NCI-H128 (cell line): ENCODE data around the gene KCNQ1.

Experiments used
- DNase-seq: peaks from one replicate; lab custom pipeline; 2025; ENCODE audit not compliant: unreplicated experiment; lab: John Stamatoyannopoulos, UW

Gene KCNQ1

DNA sequence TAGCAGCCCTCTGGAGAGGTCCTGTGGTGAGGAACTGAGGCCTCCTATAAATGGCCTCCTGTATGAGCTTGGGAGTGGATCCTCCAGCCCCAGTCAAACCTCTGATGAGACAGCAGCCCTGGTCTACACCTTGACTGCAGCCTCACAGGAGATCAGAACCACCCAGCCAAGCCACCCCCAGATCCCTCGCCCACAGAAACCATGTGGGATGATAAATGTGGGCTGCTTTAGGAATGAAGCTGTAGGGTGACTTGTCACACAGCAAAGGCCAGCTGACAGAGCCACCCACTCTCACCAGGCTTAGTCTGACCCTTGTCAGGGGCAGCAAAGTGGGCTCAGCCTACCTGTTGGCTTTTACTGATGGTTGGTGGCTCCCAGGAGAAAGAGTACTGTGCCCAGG lies 261.5 kb downstream of the KCNQ1 start:
- DNase-seq, result no peak

DNA sequence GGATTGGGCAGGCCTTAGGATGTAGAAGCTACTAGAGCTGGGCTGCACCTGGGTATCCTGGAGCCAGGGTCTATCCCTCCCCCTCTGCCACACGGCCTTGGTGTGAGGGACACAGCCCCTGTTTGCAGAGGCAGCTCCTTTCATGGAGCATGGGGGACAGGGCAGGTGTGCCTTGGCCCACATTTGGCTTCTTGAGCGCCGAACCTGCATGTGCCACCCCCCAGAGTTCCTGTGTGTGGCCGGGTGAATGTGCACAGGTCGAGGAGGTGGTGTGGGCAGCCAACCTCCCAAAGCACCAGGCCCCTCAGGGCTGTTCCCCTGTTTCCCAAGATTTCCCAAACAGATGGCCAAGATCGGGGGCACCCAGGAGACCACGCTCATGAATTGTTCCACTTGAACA lies 262.9 kb downstream of the KCNQ1 start:
- DNase-seq, result no peak

DNA sequence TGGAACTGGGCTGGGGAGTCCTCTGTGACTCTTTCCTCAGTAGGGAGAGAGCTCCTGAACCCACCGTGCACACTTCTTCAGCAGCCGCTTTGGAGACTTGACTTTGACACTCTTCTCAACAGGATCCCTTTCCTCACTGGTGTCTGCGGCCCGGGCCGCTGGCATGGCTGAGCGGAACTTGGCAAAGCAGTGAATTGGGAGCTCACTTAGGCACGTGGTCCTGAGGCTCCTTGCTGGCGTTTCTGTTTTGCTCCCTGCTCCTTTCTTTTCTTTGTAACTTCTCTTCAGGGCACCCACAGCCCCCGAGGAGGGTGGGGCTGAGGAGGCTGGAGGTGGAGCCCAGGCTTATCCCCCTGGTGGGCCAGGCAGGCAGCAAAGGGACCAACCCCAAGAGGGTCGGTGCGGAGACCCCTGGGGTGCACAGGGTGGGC lies 263.4 kb downstream of the KCNQ1 start:
- DNase-seq, result no peak

DNA sequence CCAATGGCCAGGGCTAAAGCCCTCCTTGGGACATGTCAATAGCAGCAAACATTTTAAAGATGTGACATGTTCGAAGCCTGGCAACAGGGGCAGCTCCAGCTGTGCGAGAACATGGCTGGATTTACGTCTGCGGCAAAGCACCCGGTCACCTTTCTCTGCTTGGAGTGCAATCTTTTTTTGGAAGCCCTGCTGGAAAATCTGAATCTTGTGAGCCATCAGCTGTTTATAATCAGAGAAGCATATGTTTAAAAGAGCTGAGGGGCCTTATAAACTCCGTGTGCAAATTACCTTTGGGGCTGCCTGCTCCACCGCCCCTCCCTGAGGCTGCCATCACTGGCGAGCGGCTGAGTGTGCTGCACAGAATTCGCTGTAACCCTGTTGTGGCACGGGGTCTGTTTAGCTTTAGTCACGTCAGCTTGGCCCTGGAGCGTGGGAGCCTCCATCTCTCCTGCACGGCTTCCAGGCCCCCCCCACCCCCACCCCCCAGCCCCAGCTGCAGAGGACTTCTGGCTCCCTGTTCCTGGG lies 264.0 kb downstream of the KCNQ1 start:
- no peak for DNase-seq

DNA sequence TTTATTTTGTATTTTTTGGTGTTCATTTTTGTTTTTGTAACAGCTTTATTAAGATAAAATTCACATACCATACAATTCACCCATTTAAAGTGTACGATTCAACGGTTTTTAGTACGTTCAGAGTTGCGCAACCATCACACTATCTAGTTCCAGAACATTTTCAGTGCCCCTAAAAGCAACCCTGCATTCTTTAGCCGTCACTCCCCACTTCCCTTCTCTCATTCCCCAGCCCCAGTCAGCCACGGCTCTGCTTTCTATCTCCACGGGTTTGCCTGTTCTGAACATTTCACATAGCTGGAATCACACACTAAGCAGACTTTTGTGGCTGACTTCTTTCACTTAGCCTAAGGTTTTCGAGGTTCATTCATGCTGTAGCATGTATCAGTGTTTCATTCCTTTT lies 264.6 kb downstream of the KCNQ1 start:
- no peak for DNase-seq

DNA sequence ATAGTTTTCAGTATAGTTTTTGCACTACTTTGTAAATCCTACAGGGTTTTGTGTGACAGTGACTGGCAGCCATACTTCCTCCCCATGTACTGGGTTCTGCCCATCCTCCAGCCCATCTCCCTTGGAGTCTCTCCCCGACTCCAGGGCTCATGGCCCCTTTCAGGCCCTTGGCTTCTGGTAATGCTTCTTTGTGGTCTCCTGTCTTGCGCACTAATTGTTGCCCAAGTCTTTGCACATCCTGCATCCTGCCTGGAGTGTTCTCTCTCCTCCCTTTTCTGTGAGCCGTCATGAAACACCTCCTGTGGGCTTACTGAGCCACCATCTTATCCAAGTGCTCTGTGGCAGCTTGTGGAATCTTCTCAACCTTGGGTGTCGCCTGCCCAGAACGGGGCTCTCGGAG lies 266.4 kb downstream of the KCNQ1 start:
- DNase-seq, result no peak

DNA sequence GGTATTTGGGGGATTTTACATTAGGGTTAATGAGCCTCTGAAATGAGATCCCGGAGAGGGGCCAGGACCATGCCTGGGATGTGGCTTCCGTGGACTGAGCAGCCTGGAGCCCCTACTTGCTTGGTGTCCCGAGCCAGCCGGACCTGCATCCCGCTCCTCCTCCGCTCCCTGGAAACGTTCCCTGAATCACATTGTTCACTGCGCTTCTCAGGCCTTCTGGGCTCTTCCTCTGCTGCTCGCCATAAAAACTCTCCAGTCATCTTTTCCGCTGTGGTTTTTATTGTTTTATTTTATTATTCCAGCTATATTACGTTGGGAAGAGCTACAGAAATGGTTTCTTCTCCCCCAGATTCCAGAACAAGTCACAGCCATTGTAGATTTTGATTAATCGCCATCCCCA lies 268.3 kb downstream of the KCNQ1 start:
- no peak for DNase-seq

DNA sequence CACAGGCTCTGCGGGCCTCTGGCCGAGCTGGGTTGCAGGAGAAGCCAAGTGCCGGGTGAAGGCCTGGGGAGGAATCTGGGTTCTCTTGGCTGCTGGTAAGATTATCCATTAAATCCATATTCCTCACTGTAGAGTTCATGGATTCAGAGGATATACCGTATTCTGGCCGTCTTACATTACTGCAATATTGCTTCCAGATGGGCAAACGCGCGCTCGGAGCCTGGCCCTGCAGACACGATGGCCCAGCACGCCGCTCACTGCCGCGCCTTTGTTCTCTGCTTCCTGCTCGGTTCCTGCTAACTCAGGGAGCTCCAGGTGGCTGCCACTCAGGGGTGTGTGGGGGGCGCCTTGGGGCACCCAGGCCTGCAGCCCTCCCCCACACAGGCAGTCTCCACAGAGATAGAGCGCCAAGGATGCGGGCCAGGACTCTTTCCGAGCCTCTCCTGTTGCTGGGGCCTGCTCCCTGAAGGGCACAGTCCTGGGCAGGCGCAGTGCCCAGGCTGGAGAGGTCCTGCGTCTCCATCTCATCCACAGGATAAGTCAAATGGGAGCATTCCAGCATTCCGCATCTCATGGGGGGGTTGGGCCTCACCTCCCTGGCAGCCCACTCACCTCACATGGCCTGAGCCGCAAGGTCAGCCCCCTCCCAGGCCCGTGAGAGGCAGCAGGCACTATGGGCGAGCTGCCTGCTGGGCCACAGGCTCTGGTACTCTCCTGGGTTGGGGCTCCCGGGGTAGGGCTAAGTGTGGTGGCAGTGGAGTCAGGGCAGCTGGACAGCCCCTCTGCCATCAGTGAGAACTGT lies 269.1 kb downstream of the KCNQ1 start:
- DNase-seq, result no peak

DNA sequence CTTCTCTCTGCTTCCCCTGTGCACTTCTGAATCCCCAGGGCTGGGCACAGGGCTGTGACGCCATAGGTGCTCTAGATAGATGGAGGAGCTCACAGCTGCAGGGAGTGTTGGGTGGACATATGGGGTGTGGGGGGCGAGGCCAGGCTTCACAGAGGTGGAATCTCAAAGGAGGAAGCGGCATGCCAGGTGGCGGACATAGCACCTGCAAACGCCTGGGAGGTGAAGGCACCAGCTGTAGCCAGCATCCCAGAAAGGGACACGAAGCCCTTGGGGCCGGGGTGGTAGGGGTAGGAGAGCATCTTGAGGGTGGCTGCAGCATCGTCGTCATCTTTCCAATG lies 269.6 kb downstream of the KCNQ1 start:
- DNase-seq, result no peak

DNA sequence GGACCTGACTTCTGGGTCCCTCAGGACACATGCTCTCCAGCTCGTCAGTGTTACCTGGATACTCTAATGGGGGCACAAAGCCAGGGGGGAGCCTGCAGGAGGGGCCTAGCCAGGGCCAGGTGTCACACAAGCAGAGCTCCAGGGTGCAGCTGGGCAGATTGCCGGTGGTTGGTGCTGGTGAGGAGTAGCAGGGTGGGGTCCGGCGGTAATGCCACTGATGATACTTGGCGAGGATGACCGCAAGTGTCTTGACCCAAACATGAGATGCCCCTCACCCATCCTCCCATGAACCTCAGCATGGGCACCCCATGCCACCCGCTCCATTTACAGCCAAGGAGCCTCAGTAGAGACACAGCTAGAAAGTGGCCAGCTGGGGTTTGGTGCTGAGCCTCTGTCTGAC lies 270.1 kb downstream of the KCNQ1 start:
- no peak for DNase-seq

DNA sequence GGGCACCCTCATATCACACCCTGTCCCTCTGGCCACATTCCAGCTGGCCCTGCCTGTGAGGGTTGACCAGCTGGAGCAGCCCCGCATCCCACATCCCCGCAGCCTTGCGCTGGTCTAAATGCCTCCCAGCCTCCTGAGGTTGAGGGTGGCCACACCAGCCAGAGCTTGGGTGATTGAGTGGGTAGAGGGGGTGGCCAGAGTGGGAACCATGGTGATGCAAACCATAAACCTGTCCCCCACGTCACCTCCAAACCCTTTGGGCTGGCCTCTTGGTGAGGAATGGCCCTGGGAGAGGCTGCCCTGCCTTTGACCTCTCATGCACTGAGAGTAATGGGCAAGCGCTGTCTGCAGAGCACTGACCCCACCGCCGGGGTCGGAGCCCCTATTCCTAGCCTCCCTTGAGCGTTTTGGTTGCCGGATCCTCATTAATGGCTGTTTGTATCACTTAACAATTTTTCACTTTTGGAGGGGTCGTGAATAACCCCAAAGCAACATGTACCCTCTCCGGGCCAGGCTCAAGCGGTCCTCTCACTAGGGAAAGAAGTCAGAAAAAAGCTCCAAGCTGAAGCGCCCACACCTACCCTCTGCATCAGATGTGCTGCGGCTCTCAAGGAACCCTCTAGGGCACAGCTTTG lies 271.0 kb downstream of the KCNQ1 start:
- no peak for DNase-seq

DNA sequence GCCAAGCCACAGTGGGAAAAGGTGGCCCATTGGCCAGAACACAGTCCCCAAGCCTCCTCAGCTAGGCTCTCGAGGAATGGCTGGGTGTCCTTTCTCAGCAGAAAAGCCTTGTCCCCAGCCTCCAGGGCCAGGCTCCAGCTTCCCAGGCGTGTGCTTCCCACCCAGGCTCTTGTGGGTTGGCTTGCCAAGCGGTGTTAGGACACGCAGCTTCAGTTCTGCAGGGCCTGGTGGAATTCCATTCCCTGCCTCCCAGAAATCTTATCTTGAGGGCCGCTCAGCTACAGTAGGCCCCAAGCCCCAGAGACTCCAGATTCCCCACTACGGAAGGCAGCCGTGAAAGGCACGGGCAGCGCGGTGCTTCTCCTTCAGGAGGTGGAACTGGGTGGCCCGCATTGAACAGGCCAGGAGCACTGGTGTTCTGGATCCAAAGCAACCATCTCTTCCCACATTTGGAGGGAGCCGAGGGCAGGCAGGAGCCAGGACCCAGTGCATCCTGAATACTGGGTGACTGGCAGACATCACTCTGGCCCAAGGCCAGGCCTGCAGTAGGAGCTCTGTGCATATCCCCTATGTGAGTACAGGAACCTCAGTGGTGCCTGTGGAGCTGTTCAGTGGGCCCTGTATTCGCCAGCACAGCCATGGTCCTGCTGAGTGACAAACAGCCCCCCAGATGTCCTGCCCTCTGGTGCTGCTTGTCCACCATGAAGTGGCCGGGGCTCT lies 271.7 kb downstream of the KCNQ1 start:
- DNase-seq, result no peak

DNA sequence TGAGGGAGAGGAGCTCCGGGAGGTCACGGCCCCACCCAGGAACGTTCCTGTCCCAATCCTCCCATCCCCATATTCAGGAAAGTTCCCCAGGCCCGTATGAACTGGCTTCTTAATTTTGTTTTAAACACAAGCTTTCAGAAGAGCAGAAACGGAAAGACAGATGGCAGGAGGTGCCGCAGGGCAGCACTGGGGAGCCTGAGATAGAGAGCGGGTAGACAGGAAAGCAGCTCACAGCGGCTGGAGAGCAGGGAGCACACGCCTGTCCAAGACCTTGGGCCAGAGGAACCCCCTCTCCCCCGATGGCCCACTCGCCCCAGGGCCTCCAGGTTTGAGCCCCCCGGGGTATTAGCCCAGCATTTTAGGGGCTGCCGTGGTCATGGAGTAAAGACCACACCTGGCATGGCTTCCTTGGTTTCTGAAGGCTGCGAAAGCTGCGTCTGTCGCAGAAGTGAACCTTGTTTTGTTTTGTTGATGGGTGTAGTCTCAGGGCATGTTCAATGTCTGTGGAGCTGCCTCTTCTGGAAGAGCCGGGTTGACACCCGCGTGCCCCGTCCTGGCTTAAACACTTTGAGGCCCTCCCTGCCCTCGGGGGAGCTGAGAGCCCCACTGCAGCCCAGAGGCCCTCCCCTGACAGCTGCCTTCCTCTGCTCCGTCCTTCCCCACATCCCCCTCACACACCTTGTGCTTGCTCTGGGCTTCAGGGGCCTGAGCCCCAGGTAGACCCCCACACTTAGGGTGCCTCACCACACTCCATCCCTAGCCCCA lies 272.9 kb downstream of the KCNQ1 start:
- DNase-seq, result no peak

DNA sequence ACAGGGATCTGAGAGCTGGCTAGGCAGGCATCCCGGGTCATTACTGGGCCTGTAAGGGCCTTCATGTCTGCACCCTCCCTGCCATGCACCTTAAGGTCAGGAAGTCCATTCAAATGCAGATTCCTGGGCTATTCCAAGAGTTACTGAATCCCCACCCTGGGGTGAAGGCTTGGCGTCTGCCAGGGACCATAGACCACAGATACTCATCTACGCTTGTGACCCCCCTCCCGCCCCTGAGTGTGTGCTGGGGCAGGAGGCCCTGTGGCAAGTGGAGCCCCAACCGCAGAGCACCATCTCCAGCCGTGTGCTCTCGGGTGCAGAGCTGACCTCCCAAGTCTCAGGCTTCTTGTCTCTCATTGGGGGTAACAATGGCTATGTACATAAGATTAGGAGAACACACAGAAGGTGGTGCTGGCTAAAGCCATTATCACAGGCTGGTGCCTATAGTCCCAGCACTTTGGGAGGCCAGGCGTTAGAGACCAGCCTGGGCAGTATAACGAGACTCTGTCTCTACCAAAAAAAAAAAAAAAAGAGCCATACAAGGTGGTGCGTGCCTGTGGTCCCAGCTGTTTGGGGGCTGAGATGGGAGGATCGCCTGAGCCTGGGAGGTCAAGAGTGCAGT lies 274.1 kb downstream of the KCNQ1 start:
- DNase-seq, result no peak

DNA sequence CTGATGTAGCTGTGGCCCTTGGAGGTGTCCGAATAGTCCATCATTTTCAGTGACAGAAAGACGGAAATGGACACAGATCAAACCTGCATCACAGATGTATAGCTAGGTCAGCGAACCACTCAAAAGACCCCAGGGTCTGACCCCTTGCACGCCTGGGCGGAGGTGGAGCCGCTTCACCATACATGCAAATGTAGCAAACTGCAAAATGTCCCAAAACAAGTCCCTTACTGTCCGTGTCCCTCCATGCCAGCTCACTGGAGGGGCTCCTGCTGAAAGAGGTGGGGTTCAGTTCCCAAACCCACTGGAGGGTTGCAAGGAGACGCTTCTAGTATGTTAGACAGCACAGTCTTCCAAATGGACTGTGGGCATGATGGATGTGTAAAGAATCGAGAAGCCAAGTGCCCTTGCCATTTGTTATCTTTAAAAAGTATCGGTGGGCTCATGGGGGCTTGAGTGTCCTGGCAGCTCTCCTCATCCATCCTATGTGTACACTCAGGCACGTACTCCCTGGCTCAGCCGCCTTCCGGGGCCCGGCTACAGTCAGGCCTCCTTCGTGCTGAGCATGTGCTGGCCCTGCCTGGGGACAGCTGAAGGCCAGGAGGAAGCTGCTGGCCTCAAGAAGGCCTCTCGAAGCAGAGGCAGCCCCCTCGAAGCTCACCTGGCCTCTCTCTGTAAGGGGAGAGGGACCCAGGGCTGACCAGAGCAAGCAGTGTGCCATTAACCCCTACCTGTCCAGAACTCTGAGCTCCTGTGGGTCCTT lies 275.2 kb downstream of the KCNQ1 start:
- no peak for DNase-seq

DNA sequence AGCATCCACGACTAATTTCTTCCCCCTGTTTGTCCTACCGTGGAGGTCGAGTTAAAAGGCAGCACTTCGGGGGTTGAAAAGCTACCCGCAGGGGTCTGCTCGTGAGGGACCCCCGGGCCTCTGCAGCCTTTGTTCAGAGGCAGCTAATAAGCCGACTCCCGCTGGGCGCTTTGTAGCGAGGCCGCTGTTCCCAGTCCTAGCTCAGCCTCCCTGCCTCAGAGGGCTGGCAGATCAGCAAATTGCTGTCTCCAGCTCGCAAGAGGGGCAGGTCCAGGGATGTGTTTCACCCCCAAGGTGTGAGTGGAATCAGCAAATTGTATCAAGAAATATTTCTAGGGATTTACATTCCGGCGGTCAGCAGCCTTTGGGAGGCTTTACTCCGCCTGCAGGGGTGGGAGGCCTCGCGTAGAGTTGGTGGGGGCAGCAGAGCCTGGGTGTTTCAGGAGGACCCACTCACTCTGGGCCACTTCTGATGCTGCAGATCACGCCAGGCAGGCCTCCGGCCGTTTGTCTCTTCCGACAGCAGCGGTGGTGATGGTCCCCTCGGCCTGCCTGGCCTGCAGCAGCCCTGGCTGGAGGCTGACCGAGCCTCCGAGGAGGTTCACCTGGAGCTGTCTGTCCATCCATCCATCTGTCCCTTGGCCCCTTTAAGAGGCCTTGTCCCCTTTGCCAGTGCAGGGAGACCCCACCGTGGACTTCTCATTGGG lies 276.6 kb downstream of the KCNQ1 start:
- DNase-seq, result no peak

DNA sequence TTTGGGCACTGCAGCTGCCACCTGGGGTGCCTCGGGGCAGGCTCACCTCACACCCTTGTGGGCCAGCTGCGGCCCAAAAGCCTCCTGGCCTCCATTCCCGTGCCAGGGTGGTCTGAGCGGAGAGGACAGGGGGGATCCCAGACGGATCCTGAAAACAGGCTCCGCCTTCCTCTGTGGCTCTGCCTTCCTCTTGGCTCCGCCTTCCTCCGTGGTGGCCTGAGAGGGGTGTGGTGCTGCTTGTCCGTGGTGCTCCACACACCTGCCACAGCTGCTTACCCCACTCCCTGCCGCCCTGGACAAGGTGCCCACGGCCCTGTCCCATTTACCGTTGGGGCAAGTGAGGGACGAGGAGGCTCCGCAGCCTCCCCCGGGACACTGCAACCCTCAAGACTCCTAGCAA lies 278.1 kb downstream of the KCNQ1 start:
- DNase-seq, result no peak

DNA sequence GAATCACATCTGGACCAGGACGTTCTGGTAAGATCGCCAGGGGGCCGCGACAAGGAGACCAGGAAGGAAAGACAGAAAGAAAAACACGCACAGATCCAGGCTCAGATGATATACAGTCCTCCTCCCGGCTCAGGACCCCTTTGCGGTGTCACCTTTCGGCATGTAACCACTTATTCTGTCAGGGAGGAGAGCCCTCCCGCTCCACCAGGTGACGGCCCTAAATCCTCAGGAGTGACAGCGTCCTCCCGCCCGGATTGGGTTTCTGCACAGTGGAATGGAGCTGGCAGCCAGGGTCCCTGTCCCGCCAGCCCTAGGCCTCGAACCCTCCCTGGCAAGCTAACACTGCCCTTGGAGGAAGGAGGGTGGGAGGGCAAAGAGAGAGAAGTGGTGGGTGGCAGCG lies 279.3 kb downstream of the KCNQ1 start:
- no peak for DNase-seq

DNA sequence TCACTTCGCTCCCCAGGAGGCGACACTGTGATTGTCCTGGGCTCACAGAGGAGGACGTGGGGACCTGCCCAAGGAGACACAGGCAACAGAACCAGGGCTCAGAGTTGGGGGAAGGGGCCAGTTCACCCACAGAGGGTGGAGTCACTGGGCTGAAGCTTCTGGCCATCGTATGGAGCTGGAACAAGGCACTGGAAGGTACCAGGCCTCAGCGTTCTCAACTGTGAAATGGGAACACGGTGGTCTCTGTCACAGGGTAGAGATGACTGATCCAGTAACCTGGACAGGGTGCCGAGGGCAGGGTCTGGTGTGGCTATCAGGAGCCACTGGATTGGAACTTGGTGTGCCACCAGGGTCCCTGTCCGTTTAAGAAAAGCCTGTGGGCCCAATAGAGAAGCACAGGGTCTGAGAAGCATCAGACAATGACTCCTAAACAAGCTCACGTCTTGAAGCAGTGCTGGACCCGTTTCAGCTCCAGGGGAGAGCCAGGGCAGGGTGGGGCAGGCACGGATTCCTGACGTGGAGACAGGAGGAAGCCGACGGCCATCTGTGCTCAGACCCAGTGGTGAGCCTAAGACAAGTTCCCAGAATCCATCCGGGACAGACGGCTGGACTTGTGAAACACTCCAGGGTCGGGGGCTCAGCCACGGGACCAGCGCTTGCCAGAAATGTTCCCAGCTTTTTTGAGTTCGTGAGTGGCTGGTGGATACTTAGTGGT lies 280.0 kb downstream of the KCNQ1 start:
- no peak for DNase-seq
